ENCODE data around the gene TRAPPC6A.

DNA sequence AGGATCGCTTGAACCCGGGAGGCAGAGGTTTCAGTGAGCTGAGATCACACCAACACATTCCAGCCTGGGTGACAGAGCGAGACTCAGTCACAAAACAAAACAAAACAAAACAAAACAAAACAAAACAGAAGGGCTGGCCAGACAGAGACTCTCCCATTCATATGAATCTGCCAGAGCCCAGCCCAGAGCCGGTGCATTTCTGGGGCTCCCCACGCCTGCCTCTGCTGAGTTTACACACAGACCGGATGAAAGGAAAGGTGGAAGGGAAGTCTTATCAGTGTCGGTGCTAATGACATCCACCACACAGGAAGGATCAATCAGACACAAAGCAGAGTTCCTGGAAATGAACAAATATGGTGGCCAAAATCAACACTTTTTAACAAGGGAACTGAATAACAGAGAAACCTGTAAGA is 6.8 kb downstream of the TRAPPC6A start:
- TF ChIP-seq POLR2A (IDR thresholded peaks at IDR 0.05): no peak
- TF ChIP-seq, protein P1, sequence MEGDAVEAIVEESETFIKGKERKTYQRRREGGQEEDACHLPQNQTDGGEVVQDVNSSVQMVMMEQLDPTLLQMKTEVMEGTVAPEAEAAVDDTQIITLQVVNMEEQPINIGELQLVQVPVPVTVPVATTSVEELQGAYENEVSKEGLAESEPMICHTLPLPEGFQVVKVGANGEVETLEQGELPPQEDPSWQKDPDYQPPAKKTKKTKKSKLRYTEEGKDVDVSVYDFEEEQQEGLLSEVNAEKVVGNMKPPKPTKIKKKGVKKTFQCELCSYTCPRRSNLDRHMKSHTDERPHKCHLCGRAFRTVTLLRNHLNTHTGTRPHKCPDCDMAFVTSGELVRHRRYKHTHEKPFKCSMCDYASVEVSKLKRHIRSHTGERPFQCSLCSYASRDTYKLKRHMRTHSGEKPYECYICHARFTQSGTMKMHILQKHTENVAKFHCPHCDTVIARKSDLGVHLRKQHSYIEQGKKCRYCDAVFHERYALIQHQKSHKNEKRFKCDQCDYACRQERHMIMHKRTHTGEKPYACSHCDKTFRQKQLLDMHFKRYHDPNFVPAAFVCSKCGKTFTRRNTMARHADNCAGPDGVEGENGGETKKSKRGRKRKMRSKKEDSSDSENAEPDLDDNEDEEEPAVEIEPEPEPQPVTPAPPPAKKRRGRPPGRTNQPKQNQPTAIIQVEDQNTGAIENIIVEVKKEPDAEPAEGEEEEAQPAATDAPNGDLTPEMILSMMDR (IDR thresholded peaks at IDR 0.05): no peak
